Subcutaneous adipose tissue (tissue), 4 donors: ENCODE data around the gene HLCS. TPM values are rescaled to one million over a fixed set of nuclear protein-coding genes. Genes with fewer than 3 reads are reported as not detected.

Experiments
- CTCF ChIP-seq: fragments of 450-650 bp; IDR thresholded peaks from one replicate; pipeline ENCODE4 v1.5.1; 2016; ENCODE audit warnings: low read depth, mild to moderate bottlenecking, control low read depth, antibody characterized with exemption, moderate library complexity
- total RNA-seq, 4 donors: library from RNA; depleted of rRNA; stranded (reverse); fragments of >200 nt; gene quantifications; one replicate each; pipeline ENCODE4 v1.1.0, GENCODE V29; 2016

Gene HLCS
- total RNA-seq, 4 donors from 2014 or later = 14.6 to 30.3 (median 23.7) TPM

- no peak for TF ChIP-seq CTCF
Observed at GRCh38 chr21:36704958-36705678, 261.4 kb downstream of the HLCS start.

DNA sequence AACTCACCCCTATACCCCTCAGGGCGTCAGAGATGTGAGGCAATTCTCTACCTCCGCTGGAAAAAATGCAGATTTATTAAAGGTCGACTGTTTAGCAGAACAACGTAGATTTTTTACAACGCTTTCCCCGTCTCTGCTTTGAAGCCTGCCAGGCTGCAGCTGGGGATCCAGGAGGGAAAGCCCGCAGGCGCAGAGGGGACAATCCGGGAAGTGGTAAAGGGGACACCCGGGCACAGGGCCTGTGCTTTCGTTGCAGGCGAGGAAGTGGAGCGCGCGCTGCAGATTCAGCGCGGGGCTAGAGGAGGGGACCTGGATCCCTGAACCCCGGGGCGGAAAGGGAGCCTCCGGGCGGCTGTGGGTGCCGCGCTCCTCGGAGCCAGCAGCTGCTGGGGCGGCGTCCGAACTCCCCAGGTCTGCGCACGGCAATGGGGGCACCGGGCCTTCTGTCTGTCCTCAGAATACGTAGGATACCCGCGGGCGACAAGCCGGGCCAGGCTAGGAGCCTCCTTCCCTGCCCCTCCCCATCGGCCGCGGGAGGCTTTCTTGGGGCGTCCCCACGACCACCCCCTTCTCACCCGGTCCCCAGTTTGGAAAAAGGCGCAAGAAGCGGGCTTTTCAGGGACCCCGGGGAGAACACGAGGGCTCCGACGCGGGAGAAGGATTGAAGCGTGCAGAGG is 262.1 kb downstream of the HLCS start:
- TF ChIP-seq CTCF = no peak

- no peak for TF ChIP-seq CTCF
Observed at GRCh38 chr21:36703626-36704280, 262.7 kb downstream of the HLCS start.

DNA sequence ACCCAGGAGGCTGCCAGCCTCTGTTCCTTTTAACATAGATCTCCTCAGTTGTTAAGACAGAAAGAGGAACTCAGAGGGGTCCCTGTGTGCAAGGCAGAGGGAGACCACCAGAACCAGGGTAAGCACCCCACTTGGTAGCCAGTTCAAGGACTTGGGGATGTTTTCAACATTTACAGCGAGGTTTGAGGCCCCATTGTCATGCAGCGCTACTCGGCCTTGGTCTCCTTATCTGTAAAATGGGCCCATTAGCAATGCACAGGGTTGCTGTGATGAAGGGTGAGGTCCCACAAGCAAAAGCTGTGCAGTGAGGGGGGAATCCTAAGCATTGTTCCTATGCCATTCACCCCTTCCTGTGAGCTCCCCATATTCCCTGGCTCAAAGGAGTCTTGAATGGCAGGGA is 263.3 kb downstream of the HLCS start:
- no peak for TF ChIP-seq CTCF

DNA sequence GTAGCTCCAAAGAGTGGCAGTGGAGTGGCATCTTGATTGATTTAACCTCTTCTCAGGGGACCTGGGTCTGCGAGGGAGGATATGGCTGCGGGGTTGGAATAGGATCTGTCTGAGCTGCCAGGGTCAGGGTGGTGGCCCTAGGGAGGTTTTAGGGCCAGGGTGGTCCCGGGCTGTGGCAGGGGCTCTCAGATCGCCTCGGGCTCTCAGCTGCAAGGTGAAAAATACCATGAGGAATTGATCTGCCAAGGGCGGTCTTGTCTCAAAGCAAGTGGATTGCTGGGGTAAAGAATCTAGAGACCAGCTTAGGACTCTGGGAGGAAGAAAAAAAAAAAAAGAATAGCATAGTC is 263.9 kb downstream of the HLCS start:
- TF ChIP-seq CTCF = no peak

DNA sequence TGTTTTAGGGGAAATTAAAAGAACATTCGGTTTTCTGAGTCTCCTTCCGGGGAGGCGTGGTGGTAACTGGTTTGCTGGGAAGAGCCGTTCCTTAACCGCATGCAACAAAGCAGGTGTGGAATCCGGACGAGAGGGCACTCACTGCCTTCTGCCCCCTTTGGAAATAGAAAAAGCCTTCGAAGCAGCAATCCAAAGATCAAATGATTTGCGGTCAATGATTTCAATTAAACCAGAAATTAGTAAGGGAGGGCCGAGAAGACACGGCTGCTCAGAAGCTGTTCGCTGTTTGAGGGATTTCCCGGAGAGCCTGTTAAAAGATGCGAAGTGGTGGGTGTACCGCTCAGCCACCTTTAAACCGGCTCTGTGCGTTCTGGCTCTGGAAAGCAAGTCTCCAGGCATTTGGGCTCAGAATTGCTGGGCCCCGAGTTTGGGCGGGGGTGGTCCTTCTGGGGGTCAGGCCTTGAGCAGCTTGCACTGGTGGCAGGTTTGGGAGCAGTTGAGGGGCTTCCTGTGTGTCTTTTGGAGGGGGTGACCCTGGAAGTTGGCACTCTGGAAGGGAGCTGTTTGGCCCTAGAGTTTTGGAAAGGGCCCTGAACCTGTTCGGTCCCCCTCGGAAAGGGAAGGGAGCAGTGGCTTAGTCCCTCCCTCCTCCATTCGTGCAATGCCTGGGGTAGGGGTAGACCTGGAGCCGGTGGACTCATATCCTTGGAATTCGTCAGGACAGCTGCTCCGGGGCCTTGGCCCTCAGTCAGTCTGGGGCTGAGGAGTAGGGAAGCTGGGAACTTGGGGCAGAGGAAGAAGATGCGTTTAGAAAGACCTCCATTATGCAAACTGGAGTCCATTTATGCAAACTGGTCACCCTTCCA is 264.5 kb downstream of the HLCS start:
- TF ChIP-seq CTCF = no peak
